Left kidney (tissue), 2 donors: ENCODE measurements around the gene PBOV1. TPM values are rescaled to one million over a fixed set of nuclear protein-coding genes. Genes with fewer than 3 reads are reported as not detected.
"Not testable (repeated sequence)": the region's sequence is repeated elsewhere in the genome, so short reads cannot be mapped to it uniquely, and the experiment has no call there.

Source experiments
- DNase-seq: peaks from one replicate; pipeline ENCODE4 v3.0.0-alpha.2; 2013
- polyA plus RNA-seq: library from polyadenylated mRNA; unstranded; fragments of 120-200 nt; gene quantifications from one replicate; pipeline ENCODE4 v1.2.1, GENCODE V29; 2013; ENCODE audit not compliant: insufficient read length

Gene PBOV1
- polyA plus RNA-seq, 1 donor: 0.13 TPM

DNA sequence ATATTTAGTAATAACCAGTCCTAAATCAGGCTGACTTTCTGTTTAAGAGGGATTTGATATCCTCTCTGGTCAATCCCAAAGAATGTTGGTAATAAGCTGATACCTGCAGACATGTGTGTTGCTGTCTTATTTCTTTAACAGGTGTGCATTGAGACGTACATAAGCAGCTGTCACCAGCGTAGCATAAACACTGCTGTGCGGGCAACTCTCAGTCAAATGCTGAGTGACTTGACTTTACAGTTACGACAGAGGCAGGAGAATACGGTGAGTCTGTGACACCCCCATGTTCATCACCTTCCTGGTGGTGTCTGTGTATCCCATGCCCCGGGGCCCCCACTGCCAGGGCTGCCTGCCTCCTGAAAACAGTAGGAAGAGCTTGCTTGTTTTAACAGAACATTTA, 20.1 kb upstream of the PBOV1 start:
- no peak for DNase-seq

DNA sequence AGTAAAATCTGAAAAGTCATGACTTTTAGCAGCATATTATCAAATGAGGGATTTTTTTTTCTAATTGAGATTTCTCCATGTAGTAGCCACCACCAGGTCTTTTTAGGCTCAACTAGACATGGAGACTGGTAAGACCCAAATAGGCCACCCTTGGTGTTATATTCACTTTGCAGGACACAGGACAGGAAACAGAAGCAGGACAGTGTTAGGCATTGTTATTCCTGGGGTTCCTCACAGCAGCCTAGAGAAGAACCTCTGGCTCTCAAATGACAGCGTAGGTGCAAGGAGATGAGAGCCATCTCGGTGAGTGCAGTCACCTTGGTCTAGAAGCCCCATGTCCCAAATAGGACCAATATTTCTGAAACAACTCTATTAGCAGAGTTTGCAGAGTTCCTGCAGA, 19.2 kb upstream of the PBOV1 start:
- no peak for DNase-seq

DNA sequence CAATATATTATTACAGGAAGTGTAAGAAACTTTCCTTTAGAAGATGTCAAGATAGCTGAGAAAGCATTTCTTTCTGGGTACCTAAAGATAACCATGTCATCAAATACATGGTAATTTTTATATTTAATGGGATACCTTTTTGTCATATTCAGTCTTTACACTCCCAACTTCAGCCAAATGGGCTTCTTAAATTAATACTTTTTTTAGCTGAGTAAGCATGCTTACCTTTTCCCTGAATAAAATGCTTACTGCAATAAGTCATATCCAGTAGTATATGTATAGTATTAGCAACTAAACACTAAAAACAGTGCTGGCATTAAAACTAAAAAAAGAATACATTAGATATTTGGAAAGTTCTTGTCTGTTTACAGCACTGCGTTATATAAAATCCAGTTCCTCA, 17.4 kb upstream of the PBOV1 start:
- no peak for DNase-seq

DNA sequence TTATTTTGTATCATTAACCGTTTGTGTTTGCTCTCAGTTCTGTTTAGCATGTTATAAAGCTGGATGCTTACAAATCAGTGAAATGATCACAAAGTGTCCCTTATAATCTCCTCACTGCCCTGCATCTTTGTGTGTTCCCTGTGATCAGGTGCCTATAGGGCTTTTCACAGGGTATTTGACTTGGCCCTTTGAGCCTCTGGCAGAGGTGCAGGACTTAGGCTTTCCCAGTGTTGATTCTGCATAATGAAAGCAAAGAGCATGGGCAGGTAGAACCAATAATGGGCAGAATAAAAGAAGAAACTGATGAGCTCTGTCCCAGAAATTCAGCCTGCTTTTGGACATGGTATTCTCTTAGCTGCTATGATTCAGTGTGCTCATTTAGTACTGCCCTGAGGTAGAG, 16.9 kb upstream of the PBOV1 start:
- no peak for DNase-seq

DNA sequence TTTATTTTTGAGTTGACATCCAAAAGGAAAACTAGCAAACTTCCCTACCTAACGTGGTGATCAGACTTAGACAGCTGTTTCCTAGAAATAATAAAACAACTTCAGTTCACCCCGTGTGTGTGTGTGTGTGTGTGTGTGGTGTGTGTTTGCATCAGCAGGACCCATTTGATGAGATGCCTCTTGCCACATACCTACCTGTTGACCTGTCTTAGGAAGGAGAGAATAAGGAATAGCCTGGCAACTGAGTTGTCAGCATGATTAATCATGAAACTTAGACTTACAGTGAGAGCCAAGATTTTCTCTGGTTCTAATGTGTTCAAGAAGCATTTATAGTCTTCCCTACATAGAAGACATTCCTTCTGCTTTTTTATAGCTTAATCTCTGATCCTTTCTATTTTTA, 16.1 kb upstream of the PBOV1 start:
- no peak for DNase-seq

DNA sequence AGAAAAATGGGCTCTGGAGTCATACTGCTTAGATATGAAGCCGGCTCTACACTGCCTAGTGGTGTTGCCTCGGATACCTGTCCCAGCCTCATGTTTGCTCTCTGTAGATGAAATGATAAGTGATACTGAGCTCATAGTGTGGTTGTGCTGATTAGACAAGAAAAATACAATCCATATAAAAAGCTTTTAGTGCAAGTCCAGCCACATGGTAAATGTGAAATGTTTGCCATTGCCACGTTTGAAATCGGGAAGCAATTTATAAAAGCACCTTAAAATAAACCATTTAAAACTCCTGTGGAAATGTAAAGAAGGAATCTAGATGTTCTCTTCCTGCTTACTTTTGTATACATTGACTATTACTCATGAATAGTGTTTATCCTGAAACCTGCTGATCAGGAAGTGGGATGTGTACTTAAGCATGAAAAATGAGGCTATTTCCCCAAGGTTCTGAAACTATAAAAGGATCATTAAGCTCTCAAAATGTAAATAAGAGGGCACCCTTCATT, 13.1 kb upstream of the PBOV1 start:
- DNase-seq: no peak

DNA sequence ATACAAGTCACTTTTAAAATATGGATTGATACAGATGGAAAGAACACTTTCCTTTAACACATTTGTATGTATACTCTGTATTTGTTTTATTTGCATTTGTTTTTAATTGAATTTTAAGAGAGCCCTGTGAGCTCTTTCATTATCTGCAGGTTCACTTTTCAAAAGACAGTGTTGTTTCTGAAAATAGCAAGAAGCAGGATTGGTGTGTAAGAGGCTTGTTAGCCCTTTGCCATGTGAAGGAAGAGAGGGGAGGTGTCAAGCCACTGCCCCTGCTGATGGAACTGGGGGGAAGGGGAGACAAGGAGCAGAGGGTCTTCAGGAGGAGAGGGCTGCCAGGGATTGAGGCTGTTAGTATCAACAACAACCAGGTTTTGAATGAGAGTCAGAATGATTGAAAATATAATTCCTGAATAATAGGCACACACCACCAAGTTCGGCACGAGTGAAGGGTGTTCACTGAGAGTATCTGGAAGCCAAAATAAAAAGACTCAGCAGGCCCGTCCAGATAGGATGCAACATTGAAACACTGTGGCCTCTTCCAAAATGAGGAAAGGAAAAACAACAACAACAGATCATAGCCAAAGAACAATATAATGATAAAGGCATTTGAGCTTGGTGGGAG, 12.6 kb upstream of the PBOV1 start:
- DNase-seq: no peak

DNA sequence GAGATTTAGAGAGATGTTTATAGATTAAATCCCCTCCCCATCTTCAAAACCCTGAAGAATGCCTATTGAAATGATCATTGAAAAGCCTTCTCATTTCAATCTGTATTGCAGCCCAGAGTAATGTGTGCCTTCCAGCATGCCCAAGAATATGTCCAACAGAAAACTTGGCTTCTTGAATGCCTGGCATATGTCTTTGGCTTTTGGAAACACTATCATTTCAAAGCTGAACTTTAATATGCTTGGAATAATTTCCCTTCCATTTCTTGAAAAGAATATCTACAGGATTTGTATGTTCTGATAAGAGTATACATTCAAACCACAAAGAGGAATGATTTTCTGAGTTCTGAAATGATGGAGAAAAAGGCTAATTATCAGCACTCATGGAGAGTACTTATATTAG, 11.9 kb upstream of the PBOV1 start:
- DNase-seq: no peak

DNA sequence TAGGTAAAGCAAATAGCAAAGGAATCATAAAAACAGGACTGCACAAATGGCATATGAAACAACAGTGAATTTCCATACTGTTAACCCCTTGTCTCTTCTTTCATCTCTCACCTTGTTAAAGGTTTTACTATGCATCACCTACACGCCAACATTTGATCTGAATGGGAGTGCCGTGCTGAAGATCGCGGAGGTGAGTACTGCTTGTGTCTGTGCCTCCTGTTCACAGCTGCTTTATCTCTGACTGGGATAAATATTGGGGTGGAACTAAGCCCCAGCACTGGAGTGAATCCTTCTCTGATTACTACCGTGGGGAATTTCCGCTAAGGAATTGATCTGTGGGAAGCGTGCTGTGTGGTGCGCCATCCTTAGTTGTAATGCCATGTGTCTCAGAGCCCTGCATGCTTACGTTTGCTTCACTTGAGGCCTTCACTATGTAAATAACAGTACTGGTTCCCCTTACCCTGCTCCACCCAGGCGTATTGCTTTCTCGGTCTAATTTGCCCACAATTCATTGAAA, 11.4 kb upstream of the PBOV1 start:
- no peak for DNase-seq

DNA sequence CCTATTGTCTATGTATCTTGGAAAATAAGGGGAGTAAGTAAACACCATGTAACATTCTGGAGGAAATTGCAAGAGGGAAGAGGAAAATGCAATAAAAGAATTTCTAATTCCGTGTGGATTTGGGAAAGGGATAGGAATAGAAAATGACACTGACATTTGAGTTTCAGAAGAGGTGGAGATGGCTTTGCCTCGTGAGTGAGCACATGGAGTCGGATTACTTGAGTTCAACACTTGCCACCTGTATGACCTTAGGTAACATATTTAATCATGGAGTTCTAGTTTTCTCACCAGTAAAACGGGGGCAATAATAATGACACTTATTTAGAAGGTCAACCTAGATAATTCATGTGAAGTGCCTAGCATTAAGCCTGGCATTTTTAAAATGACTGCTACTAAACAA, 10.8 kb upstream of the PBOV1 start:
- no peak for DNase-seq

DNA sequence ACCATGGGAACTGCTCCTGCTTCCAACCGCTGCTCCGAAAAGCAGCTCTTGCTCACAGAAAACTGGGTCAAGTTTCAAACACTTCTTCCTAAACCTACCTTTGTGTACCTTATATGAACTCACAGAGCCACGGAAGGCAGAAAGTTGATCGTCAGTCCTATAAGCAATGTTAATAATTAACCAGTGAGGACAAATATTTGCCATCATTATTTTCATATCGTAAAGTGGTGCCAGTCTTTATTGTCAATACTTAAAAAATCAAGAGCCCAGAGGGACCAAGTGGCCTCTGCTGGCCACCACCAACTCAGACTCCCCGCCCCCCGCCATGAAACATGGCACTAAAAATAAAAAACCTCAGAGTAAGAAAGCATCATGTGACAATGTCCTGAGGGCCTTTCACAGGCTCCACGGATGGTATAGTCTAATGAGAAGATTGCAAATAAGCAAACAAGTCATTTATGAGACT, 9.1 kb upstream of the PBOV1 start:
- no peak for DNase-seq

DNA sequence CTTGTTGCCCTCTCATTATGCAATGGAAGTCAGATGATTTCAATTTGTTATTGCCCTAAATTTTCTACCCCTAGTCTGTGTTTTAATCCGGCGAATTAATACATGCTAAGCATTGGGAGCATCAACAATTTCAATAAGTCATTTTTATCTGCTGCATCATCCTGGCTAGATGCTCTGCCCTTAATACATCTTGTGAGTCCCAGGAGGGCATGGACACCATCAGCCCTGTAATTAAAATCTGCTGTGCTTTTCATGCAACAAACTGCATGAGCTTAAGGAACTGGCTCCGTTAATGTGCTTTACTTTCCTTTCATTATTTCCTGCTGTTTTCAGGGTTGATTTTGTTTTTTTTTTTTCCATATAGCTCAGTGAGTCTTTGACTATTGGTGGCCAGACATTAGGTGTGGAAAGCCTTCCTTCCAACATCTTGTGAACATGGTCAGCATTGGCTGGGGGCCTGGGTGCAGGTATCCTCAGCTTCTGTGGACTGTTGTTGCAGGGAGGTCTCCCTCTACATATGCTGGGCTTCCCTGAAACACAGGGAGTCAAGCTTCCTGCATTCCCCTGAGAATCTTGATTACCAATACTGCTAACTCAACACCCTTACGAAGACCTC, 8.5 kb upstream of the PBOV1 start:
- no peak for DNase-seq

DNA sequence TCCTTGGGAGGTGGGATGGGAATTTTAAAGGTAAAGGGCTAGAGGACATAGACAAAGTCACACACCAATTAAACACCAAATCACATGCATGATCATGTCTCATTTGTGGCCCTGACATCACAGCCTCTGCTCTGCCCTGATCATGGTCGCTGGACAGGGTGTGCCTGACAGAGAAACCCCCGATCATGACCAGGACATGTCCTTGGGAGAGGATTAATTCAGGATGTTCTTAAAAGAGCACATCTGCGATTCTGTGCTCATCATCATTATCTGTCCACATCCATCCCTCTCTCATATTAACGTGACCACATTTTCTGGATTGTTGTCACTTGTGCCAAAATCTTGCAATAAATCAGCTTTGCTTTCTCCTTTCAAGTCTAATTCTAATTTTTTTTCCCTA, 7.7 kb upstream of the PBOV1 start:
- no peak for DNase-seq

DNA sequence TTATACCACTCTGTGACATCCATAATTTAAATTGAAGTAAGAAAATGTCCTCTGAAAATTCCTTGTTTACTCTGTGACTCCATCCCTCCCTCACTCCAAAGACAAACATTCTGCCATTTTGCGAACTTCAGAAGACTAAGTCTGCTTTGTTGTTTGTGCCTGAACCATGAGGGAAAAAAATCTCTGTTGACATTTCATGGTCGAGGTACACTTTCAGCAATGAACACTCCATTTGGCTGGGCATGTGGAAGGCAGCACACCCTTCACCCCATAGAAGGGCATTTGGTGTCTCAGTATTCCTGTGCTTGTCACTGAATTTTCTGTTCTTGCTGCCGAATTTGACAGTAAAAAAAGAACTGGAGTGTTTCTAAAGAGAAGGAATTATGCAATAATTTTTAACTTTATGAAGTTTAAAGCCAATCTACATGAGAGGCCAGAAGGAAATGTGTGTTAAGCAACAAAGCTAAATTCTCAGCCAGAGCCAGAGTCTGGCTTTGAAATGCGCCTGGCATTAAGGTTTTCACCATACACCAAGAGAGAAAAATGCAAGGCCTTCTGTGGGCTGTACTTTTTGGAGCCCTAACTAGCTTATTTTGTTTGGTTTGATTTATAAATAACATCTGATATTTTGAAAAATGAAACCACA, 4.7 kb upstream of the PBOV1 start:
- no peak for DNase-seq

DNA sequence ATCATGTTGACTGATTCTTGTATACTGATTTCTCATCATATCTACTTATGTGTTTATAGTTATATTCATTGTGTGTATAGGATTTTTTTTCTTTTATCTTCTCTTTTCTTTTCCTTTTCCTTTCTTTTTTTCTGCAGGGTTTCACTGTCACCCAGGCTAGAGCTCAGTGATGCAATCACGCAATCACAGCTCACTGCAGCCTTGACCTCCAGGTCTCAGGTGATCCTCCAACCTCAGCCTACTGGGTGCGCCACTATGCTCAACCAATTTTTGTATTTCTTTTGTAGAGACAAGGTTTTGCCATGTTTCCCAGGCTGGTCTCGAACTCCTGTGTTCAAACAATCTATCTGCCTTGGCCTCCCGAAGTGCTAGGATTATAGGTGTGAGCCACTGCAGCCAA, 1.6 kb upstream of the PBOV1 start:
- DNase-seq: no peak

DNA sequence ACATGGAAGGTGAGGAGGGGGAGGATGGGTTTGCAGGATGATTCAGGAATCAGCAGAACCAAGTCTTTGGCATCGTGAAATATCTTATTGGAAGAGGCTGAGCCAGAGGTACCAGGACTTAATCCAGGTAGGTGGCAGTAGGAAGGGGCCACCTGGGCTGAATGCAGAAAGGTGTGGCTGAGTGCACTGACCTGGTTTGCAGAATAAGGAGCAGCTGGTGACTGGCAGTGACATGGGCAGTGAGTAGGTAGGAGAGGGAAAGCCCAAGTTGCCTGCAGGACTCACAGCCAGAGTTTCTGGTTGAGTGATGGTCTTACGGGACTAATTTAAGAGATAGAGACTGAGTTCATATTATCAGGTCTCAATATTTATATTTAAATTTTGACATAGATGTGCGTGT, 1.1 kb upstream of the PBOV1 start:
- no peak for DNase-seq

DNA sequence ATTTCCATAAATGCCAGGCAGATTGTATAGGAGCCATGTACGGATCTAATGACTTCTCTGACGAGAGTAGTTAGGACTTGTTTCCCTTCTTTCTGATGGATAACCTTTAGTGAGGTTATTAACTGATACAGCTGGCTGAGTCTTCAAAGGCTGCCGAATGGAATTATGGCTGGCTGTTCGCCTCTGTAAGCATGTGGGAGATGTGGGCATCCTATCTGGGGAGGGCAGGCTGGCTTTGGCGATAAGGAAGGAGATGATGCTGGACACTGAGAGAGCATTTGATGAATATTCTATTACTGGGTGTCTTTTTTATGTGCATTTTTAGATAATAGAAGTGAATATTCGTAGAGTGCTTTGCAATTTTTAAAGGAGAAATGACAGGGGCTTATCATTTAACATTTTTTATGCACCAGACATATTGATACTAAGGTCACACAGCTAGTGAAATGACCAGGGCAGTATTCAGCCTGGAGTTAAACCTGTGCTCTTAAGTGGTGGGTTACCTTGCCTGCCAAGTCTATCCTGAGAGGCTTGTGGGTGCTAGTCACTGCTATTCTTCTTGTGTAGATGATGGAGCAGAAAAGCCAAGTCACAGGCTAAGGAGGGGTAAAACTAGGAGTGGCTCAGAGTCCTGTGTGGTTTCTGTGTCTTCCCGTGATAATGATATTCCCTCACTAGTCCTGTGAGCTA, 3.1 kb downstream of the PBOV1 start:
- DNase-seq: no peak

DNA sequence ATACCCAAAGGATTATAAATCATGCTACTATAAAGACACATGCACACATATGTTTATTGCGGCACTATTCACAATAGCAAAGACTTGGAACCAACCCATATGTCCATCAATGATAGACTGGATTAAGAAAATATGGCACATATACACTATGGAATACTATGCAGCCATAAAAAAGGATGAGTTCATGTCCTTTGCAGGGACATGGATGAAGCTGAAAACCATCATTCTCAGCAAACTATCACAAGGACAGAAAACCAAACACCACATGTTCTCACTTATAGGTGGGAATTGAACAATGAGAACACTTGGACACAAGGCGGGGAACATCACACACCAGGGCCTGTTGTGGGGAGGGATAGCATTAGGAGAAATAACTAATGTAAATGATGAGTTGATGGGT, 5.8 kb downstream of the PBOV1 start:
- DNase-seq: not testable (repeated sequence)

DNA sequence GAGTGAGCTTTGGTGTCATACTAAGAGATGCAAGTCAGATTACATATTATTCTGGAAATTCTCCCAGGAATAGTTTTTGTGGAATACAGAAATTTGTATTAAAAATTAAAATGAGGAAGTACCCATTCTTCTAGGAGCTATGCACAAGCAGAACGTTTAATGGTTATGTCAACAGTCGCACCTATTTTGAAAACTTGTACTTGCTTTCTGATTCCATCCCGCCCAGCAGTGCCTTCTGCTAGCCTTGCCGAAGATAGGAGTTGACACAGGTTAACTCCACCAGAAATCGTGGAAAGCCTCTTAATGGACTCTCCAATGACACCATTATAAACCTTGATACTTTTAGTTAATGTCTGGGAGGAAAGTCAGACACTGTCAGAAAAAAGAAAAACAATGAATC, 6.7 kb downstream of the PBOV1 start:
- no peak for DNase-seq

DNA sequence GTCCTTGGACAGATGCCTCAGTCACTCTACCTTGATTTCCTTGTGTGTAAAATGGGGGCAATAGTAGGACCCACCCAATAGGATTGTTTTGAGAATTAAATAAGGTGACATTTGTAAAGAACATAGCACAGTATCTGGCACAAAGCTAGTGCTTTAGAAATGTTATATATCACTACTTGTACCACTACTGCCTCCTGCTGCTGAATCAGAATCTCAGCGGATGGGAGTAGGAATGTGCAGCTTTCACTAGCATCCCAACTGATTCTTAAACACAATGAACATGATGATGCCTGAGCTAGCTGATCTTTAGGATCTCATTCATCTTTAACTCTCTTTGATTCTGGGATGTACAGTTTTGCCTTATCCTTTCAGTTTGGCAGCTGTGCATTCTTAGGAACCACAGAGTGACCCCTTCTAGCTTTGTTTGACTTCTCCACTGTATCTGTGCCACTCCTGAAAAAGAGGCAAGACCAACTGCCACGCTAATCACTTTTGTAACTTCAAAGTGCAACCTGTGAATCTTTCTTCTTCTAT, 7.2 kb downstream of the PBOV1 start:
- DNase-seq: no peak

DNA sequence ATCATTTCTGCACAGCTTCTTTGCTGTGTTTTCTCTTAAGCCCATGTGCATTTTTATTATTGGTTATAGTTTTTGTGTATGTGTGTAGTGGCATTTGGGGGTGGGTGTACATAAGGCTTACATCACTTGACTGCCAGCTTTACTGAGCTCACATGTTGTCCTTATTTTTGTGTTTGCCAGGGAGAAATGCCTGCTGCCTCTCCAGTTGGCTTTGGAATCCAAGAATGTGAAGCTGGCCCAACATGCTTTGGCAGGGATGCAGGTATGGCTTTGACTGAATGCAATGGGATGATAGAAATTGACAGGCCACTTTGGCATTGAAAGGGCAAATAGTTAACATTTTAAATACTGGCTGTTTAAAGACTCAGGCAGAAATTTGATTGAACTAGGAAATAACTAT, 11.4 kb downstream of the PBOV1 start:
- no peak for DNase-seq

DNA sequence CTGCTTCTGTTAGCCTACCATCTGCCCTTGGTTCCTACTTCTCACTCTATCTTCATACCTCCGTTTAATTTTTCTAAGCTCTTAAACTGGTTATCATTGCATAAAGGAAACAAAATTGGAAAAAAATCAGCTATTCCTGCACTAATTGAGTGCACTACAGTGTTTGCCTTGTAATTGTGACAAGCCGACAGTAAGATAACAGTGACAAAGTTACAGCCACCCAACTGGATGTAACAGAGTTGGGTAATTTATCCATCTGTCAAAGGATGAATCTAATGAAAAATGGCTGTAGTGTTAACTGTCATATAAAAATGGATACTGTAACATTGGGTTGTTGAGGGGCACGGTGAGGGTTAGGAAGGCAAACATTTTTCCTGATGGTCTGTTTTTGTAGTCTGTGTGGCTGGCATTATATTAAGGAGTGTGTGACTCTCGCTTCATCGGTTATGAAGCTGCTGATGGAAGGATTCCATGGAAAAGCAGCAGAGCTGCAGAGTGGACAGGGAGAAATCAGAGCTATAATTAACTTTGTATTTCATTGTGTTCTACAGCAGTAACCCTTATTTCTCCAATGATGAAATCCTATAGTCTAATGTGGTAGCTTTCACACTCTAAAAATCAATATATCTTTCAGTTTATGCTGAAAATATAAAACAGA, 12.7 kb downstream of the PBOV1 start:
- no peak for DNase-seq
